ENCODE measurements around the gene ZWINT. TPM values are rescaled to one million over a fixed set of nuclear protein-coding genes. Genes with fewer than 3 reads are reported as not detected.

ZWINT gene
- total and polyA plus RNA-seq, 2 donors (not counting 1 experiment from before 2014, with no cell fraction given): 10.9 to 19.6 TPM

DNA sequence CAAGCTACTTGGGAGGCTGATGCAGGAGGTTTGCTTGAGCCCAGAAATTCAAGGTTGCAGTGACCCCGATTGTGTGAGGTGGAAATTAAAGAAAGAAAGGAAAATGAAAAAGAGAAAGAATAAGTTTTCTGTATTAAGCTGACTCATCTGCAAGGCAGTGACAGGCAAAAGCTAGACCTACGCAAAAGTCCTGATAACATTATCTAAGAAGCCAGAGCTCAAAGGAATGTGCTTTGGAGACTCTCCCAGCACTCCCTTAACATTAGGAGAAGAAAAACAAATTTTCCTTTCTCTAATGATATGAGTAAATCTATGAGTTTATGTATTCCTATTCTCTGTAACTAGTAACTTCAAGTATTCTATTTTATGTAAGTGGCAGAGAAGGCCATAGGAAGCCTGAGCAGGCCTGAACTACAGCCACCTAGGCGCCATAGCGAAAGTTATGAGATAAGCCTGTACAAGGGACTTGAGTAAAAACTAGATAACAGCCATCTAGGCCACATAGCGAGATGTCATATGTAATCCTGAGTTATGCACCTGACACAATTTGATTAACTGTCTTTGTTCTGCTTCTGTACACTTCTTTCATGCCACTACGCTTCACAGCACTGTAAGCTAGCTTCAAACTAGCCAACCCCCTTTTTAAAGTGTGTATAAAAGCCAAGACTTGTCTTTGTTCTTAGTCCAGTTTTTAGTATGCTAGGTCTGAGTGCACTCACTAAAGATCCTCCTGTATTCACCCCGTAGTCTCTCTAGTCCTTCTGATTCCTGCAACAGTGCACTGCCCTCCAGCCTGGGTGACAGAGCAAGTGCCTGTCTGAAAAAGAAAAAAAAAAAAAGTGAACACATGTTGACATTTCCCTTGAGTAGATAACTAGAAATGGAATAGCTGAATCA is 9.4 kb upstream of the ZWINT start:
- H2AFZ ChIP-seq (ENCODE audit: low read length): no peak overlapping the region
- H3K79me2 ChIP-seq (ENCODE audit: control insufficient read depth, insufficient read depth, low read length): no peaks in the 10 kb centered on the region
- H3K4me2 ChIP-seq (ENCODE audit: extremely low read depth, insufficient read depth, low read length): no peak overlapping the region
- no peaks in the 10 kb centered on the region for H3K4me1 ChIP-seq (ENCODE audit: control insufficient read depth, extremely low read depth, insufficient read depth, low read length)
- no peak overlapping the region for H3K9ac ChIP-seq (ENCODE audit: insufficient read depth, low read length)
- TF ChIP-seq, protein P1, sequence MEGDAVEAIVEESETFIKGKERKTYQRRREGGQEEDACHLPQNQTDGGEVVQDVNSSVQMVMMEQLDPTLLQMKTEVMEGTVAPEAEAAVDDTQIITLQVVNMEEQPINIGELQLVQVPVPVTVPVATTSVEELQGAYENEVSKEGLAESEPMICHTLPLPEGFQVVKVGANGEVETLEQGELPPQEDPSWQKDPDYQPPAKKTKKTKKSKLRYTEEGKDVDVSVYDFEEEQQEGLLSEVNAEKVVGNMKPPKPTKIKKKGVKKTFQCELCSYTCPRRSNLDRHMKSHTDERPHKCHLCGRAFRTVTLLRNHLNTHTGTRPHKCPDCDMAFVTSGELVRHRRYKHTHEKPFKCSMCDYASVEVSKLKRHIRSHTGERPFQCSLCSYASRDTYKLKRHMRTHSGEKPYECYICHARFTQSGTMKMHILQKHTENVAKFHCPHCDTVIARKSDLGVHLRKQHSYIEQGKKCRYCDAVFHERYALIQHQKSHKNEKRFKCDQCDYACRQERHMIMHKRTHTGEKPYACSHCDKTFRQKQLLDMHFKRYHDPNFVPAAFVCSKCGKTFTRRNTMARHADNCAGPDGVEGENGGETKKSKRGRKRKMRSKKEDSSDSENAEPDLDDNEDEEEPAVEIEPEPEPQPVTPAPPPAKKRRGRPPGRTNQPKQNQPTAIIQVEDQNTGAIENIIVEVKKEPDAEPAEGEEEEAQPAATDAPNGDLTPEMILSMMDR (conservative IDR thresholded peaks at IDR 0.05 in 1 of 2, IDR thresholded peaks at IDR 0.05 in 1 of 2; ENCODE audit: low read depth in 1 of 2, low read length in 2 of 2): no peak
- no peak for TF ChIP-seq EZH2 (IDR thresholded peaks at IDR 0.05; ENCODE audit: low read length, missing control alignments)
- H3K9me3 ChIP-seq (ENCODE audit: control insufficient read depth, insufficient read depth, low read depth, low read length): no peaks in the 10 kb centered on the region
- H3K27ac ChIP-seq (ENCODE audit: insufficient read depth, low read length): no peak overlapping the region
- no peaks in the 10 kb centered on the region for H3K36me3 ChIP-seq (ENCODE audit: control insufficient read depth, insufficient read depth, low read length)
- no peaks in the 10 kb centered on the region for H3K27me3 ChIP-seq (ENCODE audit: control insufficient read depth, insufficient read depth, low read length)
- H4K20me1 ChIP-seq (ENCODE audit: control insufficient read depth, extremely low read depth, insufficient read depth, low read length): no peaks in the 10 kb centered on the region
- no peak overlapping the region for H3K4me3 ChIP-seq (replicated peaks in 1 of 4; ENCODE audit: control extremely low read depth in 1 of 4, insufficient read depth in 1 of 4, low read depth in 3 of 4, low read length in 4 of 4)
- peak in 1 of 2 donors; percentile 9 for DNase-seq (ENCODE audit: low read depth in 2 of 2)

GRCh38 chr10:56360583-56360966 is 484 bp downstream of the ZWINT start:
- TF ChIP-seq, protein P1 (conservative IDR thresholded peaks at IDR 0.05 in 1 of 2, IDR thresholded peaks at IDR 0.05 in 1 of 2; ENCODE audit: low read depth in 1 of 2, low read length in 2 of 2): no peak
- TF ChIP-seq EZH2 (IDR thresholded peaks at IDR 0.05; ENCODE audit: low read length, missing control alignments): no peak
- H3K27ac ChIP-seq (ENCODE audit: insufficient read depth, low read length): peak overlapping the region; percentile 68

DNA sequence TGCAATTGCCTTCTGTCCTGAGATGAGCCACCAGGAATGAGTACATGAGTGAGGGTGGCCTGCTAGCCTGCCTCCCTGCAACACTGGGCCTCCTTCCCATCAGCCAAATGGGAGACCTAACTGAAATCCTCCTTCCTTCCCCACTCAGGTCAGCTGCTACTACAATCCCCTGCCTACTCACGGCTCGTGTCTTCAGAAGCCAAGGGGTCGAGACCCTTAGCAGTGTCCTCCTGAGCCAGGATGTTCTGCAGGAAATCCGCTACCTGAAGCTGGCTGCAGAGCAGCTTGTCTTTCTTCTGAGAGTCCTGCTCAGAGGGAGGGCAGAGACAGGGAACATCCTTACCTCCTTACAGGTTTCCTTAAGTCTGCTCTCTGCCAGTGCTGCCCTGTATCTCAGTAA is 1.2 kb downstream of the ZWINT start:
- DNase-seq (ENCODE audit: low read depth in 2 of 2): no peak
- no peaks in the 10 kb centered on the region for H3K4me1 ChIP-seq (ENCODE audit: control insufficient read depth, extremely low read depth, insufficient read depth, low read length)
- H3K36me3 ChIP-seq (ENCODE audit: control insufficient read depth, insufficient read depth, low read length): peaks cover 3% of the 10 kb centered on the region
- peak overlapping the region in 3 of 4 experiments; percentile 80 to 98 (median 80) for H3K4me3 ChIP-seq (replicated peaks in 1 of 4; ENCODE audit: control extremely low read depth in 1 of 4, insufficient read depth in 1 of 4, low read depth in 3 of 4, low read length in 4 of 4)
- no peaks in the 10 kb centered on the region for H4K20me1 ChIP-seq (ENCODE audit: control insufficient read depth, extremely low read depth, insufficient read depth, low read length)
- H3K9ac ChIP-seq (ENCODE audit: insufficient read depth, low read length): no peak overlapping the region
- H2AFZ ChIP-seq (ENCODE audit: low read length): no peak overlapping the region
- H3K4me2 ChIP-seq (ENCODE audit: extremely low read depth, insufficient read depth, low read length): peak overlapping the region; percentile 5
- no peak for TF ChIP-seq EZH2 (IDR thresholded peaks at IDR 0.05; ENCODE audit: low read length, missing control alignments)
- TF ChIP-seq, protein P1 (conservative IDR thresholded peaks at IDR 0.05 in 1 of 2, IDR thresholded peaks at IDR 0.05 in 1 of 2; ENCODE audit: low read depth in 1 of 2, low read length in 2 of 2): no peak
- peaks cover 18% of the 10 kb centered on the region for H3K79me2 ChIP-seq (ENCODE audit: control insufficient read depth, insufficient read depth, low read length)
- H3K27ac ChIP-seq (ENCODE audit: insufficient read depth, low read length): no peak overlapping the region
- no peaks in the 10 kb centered on the region for H3K27me3 ChIP-seq (ENCODE audit: control insufficient read depth, insufficient read depth, low read length)
- H3K9me3 ChIP-seq (ENCODE audit: control insufficient read depth, insufficient read depth, low read depth, low read length): no peaks in the 10 kb centered on the region

More at GRCh38 chr10:56360583-56360966, 484 bp downstream of the ZWINT start:
- Histone ChIP-seq H3K4me3 (replicated peaks in 1 of 4; ENCODE audit: control extremely low read depth in 1 of 4, insufficient read depth in 1 of 4, low read depth in 3 of 4, low read length in 4 of 4) (peak overlapping the region; percentile 75 to 98 (median 80)), H3K4me1 (ENCODE audit: control insufficient read depth, extremely low read depth, insufficient read depth, low read length) (no peaks in the 10 kb centered on the region), H3K36me3 (ENCODE audit: control insufficient read depth, insufficient read depth, low read length) (peaks cover 3% of the 10 kb centered on the region), H3K9me3 (ENCODE audit: control insufficient read depth, insufficient read depth, low read depth, low read length) (no peaks in the 10 kb centered on the region), H3K9ac (ENCODE audit: insufficient read depth, low read length) (peak overlapping the region; percentile 35), H3K79me2 (ENCODE audit: control insufficient read depth, insufficient read depth, low read length) (peaks cover 18% of the 10 kb centered on the region), H2AFZ (ENCODE audit: low read length) (peak overlapping the region; percentile 88), H3K4me2 (ENCODE audit: extremely low read depth, insufficient read depth, low read length) (peak overlapping the region; percentile 5), H3K27me3 (ENCODE audit: control insufficient read depth, insufficient read depth, low read length) (no peaks in the 10 kb centered on the region), H4K20me1 (ENCODE audit: control insufficient read depth, extremely low read depth, insufficient read depth, low read length) (no peaks in the 10 kb centered on the region)
- DNase-seq (ENCODE audit: low read depth in 2 of 2): no peak
